WERI-Rb-1 (cell line): ENCODE data around the gene PARVB.

Experiments
- DNase-seq: peaks from one replicate; pipeline ENCODE4 v3.0.0-alpha.2; 2020
- H3K27ac ChIP-seq: fragments of 250-450 bp; sonication (Bioruptor Pico); 2 replicates; pipeline ENCODE4 v1.5.1; 2020; ENCODE audit warnings: mild to moderate bottlenecking, moderate library complexity
- H3K27me3 ChIP-seq: fragments of 250-450 bp; sonication (Bioruptor Pico); 2 replicates; pipeline ENCODE4 v1.5.1; 2021; ENCODE audit warnings: mild to moderate bottlenecking, low read depth, moderate library complexity; ENCODE audit not compliant: insufficient read depth, severe bottlenecking
- H3K36me3 ChIP-seq: fragments of 250-450 bp; sonication (Bioruptor Pico); 2 replicates; pipeline ENCODE4 v1.5.1; 2020; ENCODE audit warnings: mild to moderate bottlenecking, moderate library complexity
- H3K4me3 ChIP-seq: 2 replicates; pipeline ENCODE4 v1.5.1; 2011; ENCODE audit warnings: low read depth, mild to moderate bottlenecking, control low read depth, low read length
- H3K9me3 ChIP-seq: fragments of 250-450 bp; sonication (Bioruptor Pico); 2 replicates; pipeline ENCODE4 v1.5.1; 2021; ENCODE audit warnings: mild to moderate bottlenecking, moderate library complexity; ENCODE audit not compliant: severe bottlenecking
- CTCF ChIP-seq: IDR thresholded peaks from 2 replicates; pipeline ENCODE4 v1.5.1; 2011; ENCODE audit warnings: low read depth, mild to moderate bottlenecking, control low read depth, inconsistent platforms, low read length

PARVB gene

GRCh38 chr22:44098966-44099530 lies 74.9 kb downstream of the PARVB start:
- TF ChIP-seq CTCF = no peak
- no peak overlapping the region for H3K27ac ChIP-seq

GRCh38 chr22:44099696-44100095 lies 75.6 kb downstream of the PARVB start:
- no peaks in the 10 kb centered on the region for H3K27me3 ChIP-seq
- no peaks in the 10 kb centered on the region for H3K36me3 ChIP-seq
- no peaks in the 10 kb centered on the region for H3K9me3 ChIP-seq
- no peak overlapping the region for H3K4me3 ChIP-seq
- H3K27ac ChIP-seq = peak overlapping the region; percentile 33; the same call in 1 of the 2 replicates
- no peak for DNase-seq
- TF ChIP-seq CTCF = no peak

More at GRCh38 chr22:44098966-44099530, 74.9 kb downstream of the PARVB start:
- Histone ChIP-seq H3K9me3 (no peaks in the 10 kb centered on the region), H3K4me3 (no peak overlapping the region), H3K36me3 (no peaks in the 10 kb centered on the region), H3K27me3 (no peaks in the 10 kb centered on the region)
- no peak for DNase-seq

GRCh38 chr22:44100411-44100810 lies 76.3 kb downstream of the PARVB start:
- Histone ChIP-seq H3K27me3 (no peaks in the 10 kb centered on the region), H3K9me3 (no peaks in the 10 kb centered on the region), H3K36me3 (no peaks in the 10 kb centered on the region), H3K4me3 (no peak overlapping the region), H3K27ac (peak overlapping the region; percentile 33; the same call in 1 of the 2 replicates)
- TF ChIP-seq CTCF = no peak
- peak; percentile 52 for DNase-seq

GRCh38 chr22:44102121-44102520 lies 78.0 kb downstream of the PARVB start:
- Histone ChIP-seq H3K9me3 (no peaks in the 10 kb centered on the region), H3K36me3 (no peaks in the 10 kb centered on the region), H3K27me3 (no peaks in the 10 kb centered on the region), H3K27ac (no peak overlapping the region), H3K4me3 (no peak overlapping the region)
- no peak for TF ChIP-seq CTCF
- DNase-seq = no peak

- Histone ChIP-seq H3K27me3 (no peaks in the 10 kb centered on the region), H3K27ac (no peak overlapping the region), H3K4me3 (no peak overlapping the region), H3K36me3 (no peaks in the 10 kb centered on the region), H3K9me3 (no peaks in the 10 kb centered on the region)
- TF ChIP-seq CTCF = no peak
- no peak for DNase-seq
Observed at GRCh38 chr22:44102856-44103255, 78.8 kb downstream of the PARVB start.

GRCh38 chr22:44103735-44104480 lies 79.8 kb downstream of the PARVB start:
- Histone ChIP-seq H3K27me3 (no peaks in the 10 kb centered on the region), H3K36me3 (no peaks in the 10 kb centered on the region), H3K27ac (no peak overlapping the region), H3K9me3 (no peaks in the 10 kb centered on the region), H3K4me3 (no peak overlapping the region)
- TF ChIP-seq CTCF = no peak
- no peak for DNase-seq
